Peyer's patch (tissue), 4 donors: Measurements from ENCODE around the gene RASSF4. TPM values are rescaled to one million over a fixed set of nuclear protein-coding genes. Genes with fewer than 3 reads are reported as not detected.

Experiments used
- DNase-seq, 3 donors: peaks; one replicate each; pipeline ENCODE4 v3.0.0-alpha.2; 2017 to 2019
- H3K27ac ChIP-seq, 4 donors: fragments of 200-600 bp; sonication (generic); one replicate each; pipeline ENCODE4 v1.5.1; 2016 to 2019
- H3K27me3 ChIP-seq, 2 donors: fragments of 200-600 bp; sonication (generic); one replicate each; pipeline ENCODE4 v1.5.1; 2019
- H3K36me3 ChIP-seq, 3 donors: fragments of 200-600 bp; sonication (generic); one replicate each; pipeline ENCODE4 v1.5.1; 2016 to 2019
- H3K4me1 ChIP-seq, 4 donors: fragments of 200-600 bp; sonication (generic); one replicate each; pipeline ENCODE4 v1.5.1; 2016 to 2019
- H3K4me3 ChIP-seq, 4 donors: fragments of 200-600 bp; sonication (generic); 1 replicate in 3 of 4; 2 replicates in 1 of 4; pipeline ENCODE4 v1.5.1; 2016 to 2019; ENCODE audit warnings: mild to moderate bottlenecking in 1 of 4
- H3K9me3 ChIP-seq, 4 donors: fragments of 200-600 bp; sonication (generic); one replicate each; pipeline ENCODE4 v1.5.1; 2016 to 2019; ENCODE audit warnings: mild to moderate bottlenecking in 1 of 4
- CTCF ChIP-seq, 6 experiments: fragments of 450-650 bp in 4 of 6; fragments of 200-600 bp in 2 of 6; sonication (generic) in 1 of 6; IDR thresholded peaks; one replicate each; pipeline ENCODE4 v1.5.1; 2017 to 2019; ENCODE audit warnings: antibody characterized with exemption in 6 of 6, mild to moderate bottlenecking in 3 of 6, moderate library complexity in 1 of 6
- POLR2A ChIP-seq, 2 donors: fragments of 450-650 bp; IDR thresholded peaks; one replicate each; pipeline ENCODE4 v1.5.1; 2017; ENCODE audit warnings: antibody characterized with exemption in 2 of 2, mild to moderate bottlenecking in 2 of 2, moderate library complexity in 2 of 2
- total RNA-seq, 4 donors: library from RNA; depleted of rRNA; stranded (reverse); fragments of >200 nt; gene quantifications; one replicate each; pipeline ENCODE4 v1.1.0, GENCODE V29; 2016

RASSF4 gene
- total RNA-seq, 4 donors from 2014 or later: 62.7 to 99.6 (median 68.2) TPM

- Histone ChIP-seq H3K27ac (peak overlapping the region; percentile 58 to 84 (median 66)), H3K4me1 (peaks cover 4 to 53% (median 35%) of the 10 kb centered on the region in 4 donors), H3K9me3 (no peaks in the 10 kb centered on the region), H3K27me3 (no peaks in the 10 kb centered on the region), H3K4me3 (peak overlapping the region in 2 of 4 donors; percentile 10 to 26), H3K36me3 (no peaks in the 10 kb centered on the region)
- TF ChIP-seq CTCF (IDR thresholded peaks at IDR 0.05) (no peak), POLR2A (IDR thresholded peaks at IDR 0.05) (no peak)
- peak; percentile 54 to 78 (median 67) for DNase-seq
Observed at GRCh38 chr10:44963772-44964633, 4.4 kb downstream of the RASSF4 start.

- H3K4me1 ChIP-seq: peaks cover 4 to 49% (median 35%) of the 10 kb centered on the region in 4 donors
Observed at GRCh38 chr10:44965104-44965503, 5.5 kb downstream of the RASSF4 start.

GRCh38 chr10:44965651-44966097 is 6.1 kb downstream of the RASSF4 start:
- TF ChIP-seq POLR2A (IDR thresholded peaks at IDR 0.05): no peak
- no peak for TF ChIP-seq CTCF (IDR thresholded peaks at IDR 0.05)
- no peaks in the 10 kb centered on the region for H3K27me3 ChIP-seq
- peak overlapping the region in 3 of 4 donors; percentile 8 to 51 (median 27) for H3K27ac ChIP-seq
- DNase-seq: no peak
- H3K4me3 ChIP-seq: no peak overlapping the region
- no peaks in the 10 kb centered on the region for H3K9me3 ChIP-seq
- H3K36me3 ChIP-seq: peaks cover 0 to 5% (median 0%) of the 10 kb centered on the region in 3 donors
- H3K4me1 ChIP-seq: peaks cover 4 to 45% (median 34%) of the 10 kb centered on the region in 4 donors

More at GRCh38 chr10:44965104-44965503, 5.5 kb downstream of the RASSF4 start:
- TF ChIP-seq POLR2A (IDR thresholded peaks at IDR 0.05) (no peak), CTCF (IDR thresholded peaks at IDR 0.05) (no peak)
- Histone ChIP-seq H3K27me3 (no peaks in the 10 kb centered on the region), H3K27ac (peak overlapping the region in 3 of 4 donors; percentile 27 to 67 (median 58)), H3K9me3 (no peaks in the 10 kb centered on the region), H3K36me3 (peaks cover 0 to 3% (median 0%) of the 10 kb centered on the region in 3 donors), H3K4me3 (no peak overlapping the region)
- no peak for DNase-seq

GRCh38 chr10:44966129-44966815 is 6.7 kb downstream of the RASSF4 start:
- no peak overlapping the region for H3K4me3 ChIP-seq
- no peak for TF ChIP-seq POLR2A (IDR thresholded peaks at IDR 0.05)
- TF ChIP-seq CTCF (IDR thresholded peaks at IDR 0.05): no peak
- no peaks in the 10 kb centered on the region for H3K27me3 ChIP-seq
- peak overlapping the region in 3 of 4 donors; percentile 8 to 51 (median 42) for H3K27ac ChIP-seq
- H3K9me3 ChIP-seq: no peaks in the 10 kb centered on the region
- peaks cover 0 to 11% (median 0%) of the 10 kb centered on the region in 3 donors for H3K36me3 ChIP-seq
- H3K4me1 ChIP-seq: peaks cover 4 to 45% (median 33%) of the 10 kb centered on the region in 4 donors
- DNase-seq: no peak

- Histone ChIP-seq H3K36me3 (peaks cover 0 to 18% (median 0%) of the 10 kb centered on the region in 3 donors), H3K4me3 (no peak overlapping the region), H3K27ac (peak overlapping the region in 2 of 4 donors; percentile 20 to 48), H3K27me3 (no peaks in the 10 kb centered on the region), H3K9me3 (no peaks in the 10 kb centered on the region), H3K4me1 (peaks cover 4 to 45% (median 33%) of the 10 kb centered on the region in 4 donors)
- TF ChIP-seq POLR2A (IDR thresholded peaks at IDR 0.05) (no peak), CTCF (IDR thresholded peaks at IDR 0.05) (peak in 3 of 6 experiments; percentile 16 to 22 (median 19))
- no peak for DNase-seq
Observed at GRCh38 chr10:44966816-44967509, 7.4 kb downstream of the RASSF4 start.
